DND-41 (cell line): Measurements from ENCODE around the gene ETS2.

Source experiments
- ATAC-seq: fragments of 200-7000 bp; cut with Tn5 transposase; 3 replicates; pipeline ENCODE4 v1.9.1; 2021; ENCODE audit warnings: low read depth; ENCODE audit not compliant: insufficient read depth
- DNase-seq: peaks from one replicate; pipeline ENCODE4 v3.0.0-alpha.2; 2020
- H2AFZ ChIP-seq: 2 replicates; pipeline ENCODE4 v1.6.0; 2012; ENCODE audit warnings: low read depth, low read length
- H3K27ac ChIP-seq: 2 replicates; pipeline ENCODE4 v1.5.1; 2012; ENCODE audit warnings: low read length, inconsistent platforms
- H3K27me3 ChIP-seq: fragments of 200-600 bp; sonication (generic); 2 replicates; pipeline ENCODE4 v1.6.0; 2012; ENCODE audit warnings: low read length, mild to moderate bottlenecking, inconsistent platforms; ENCODE audit not compliant: insufficient read depth, poor library complexity
- H3K36me3 ChIP-seq: 2 replicates; pipeline ENCODE4 v1.5.1; 2012; ENCODE audit warnings: low read length, inconsistent platforms; ENCODE audit not compliant: insufficient read depth
- H3K4me1 ChIP-seq: 2 replicates; pipeline ENCODE4 v1.5.1; 2012; ENCODE audit warnings: mild to moderate bottlenecking, low read length; ENCODE audit not compliant: insufficient read depth
- H3K4me2 ChIP-seq: 2 replicates; pipeline ENCODE4 v1.6.0; 2012; ENCODE audit warnings: mild to moderate bottlenecking, moderate library complexity, low read length, inconsistent platforms; ENCODE audit not compliant: insufficient read depth
- H3K4me3 ChIP-seq, 2 experiments: fragments of 200-600 bp in 1 of 2; shearing (Covaris generic) in 1 of 2; 2 replicates each; pipeline ENCODE4 v1.5.1; 2012 to 2016; ENCODE audit warnings: inconsistent platforms in 2 of 2, low read length in 2 of 2, mild to moderate bottlenecking in 2 of 2, low read depth in 1 of 2, moderate library complexity in 1 of 2
- H3K79me2 ChIP-seq: 2 replicates; pipeline ENCODE4 v1.6.0; 2012; ENCODE audit warnings: low read length, inconsistent platforms; ENCODE audit not compliant: insufficient read depth
- H3K9ac ChIP-seq: 2 replicates; pipeline ENCODE4 v1.6.0; 2012; ENCODE audit warnings: low read depth, mild to moderate bottlenecking, inconsistent platforms, low read length, moderate library complexity
- H3K9me3 ChIP-seq: 2 replicates; pipeline ENCODE4 v1.5.1; 2012; ENCODE audit warnings: low read length, moderate library complexity, mild to moderate bottlenecking, inconsistent platforms; ENCODE audit not compliant: insufficient read depth, severe bottlenecking
- H4K20me1 ChIP-seq: 2 replicates; pipeline ENCODE4 v1.6.0; 2012; ENCODE audit warnings: low read length; ENCODE audit not compliant: insufficient read depth
- CTCF ChIP-seq: IDR thresholded peaks from 2 replicates; pipeline ENCODE4 v1.5.1; 2012; ENCODE audit warnings: borderline replicate concordance, low read length, moderate library complexity, mild to moderate bottlenecking; ENCODE audit not compliant: poor library complexity, severe bottlenecking; ENCODE audit errors: extremely low read depth
- EZH2 ChIP-seq: IDR thresholded peaks from 3 replicates; pipeline ENCODE4 v1.6.1; 2012; ENCODE audit warnings: borderline replicate concordance, low read depth, mild to moderate bottlenecking, moderate library complexity, low read length, inconsistent platforms; ENCODE audit not compliant: severe bottlenecking

Gene ETS2

GRCh38 chr21:38833117-38833516 is 27.4 kb downstream of the ETS2 start:
- TF ChIP-seq CTCF (peak; percentile 30), EZH2 (no peak)
- Histone ChIP-seq H3K4me2 (no peak overlapping the region), H3K36me3 (no peaks in the 10 kb centered on the region), H3K79me2 (no peaks in the 10 kb centered on the region), H4K20me1 (no peaks in the 10 kb centered on the region), H3K4me1 (peaks cover 22% of the 10 kb centered on the region), H3K9me3 (no peaks in the 10 kb centered on the region), H3K4me3 (no peak overlapping the region), H2AFZ (no peak overlapping the region), H3K27ac (no peak overlapping the region), H3K27me3 (no peaks in the 10 kb centered on the region), H3K9ac (no peak overlapping the region)
- no peak for ATAC-seq
- no peak for DNase-seq

GRCh38 chr21:38834725-38835124 is 29.0 kb downstream of the ETS2 start:
- ATAC-seq (no peak), DNase-seq (no peak)
- Histone ChIP-seq H3K4me2 (no peak overlapping the region), H3K9me3 (no peaks in the 10 kb centered on the region), H3K4me1 (peaks cover 22% of the 10 kb centered on the region), H3K27me3 (no peaks in the 10 kb centered on the region), H3K79me2 (no peaks in the 10 kb centered on the region), H3K36me3 (no peaks in the 10 kb centered on the region), H3K27ac (no peak overlapping the region), H2AFZ (no peak overlapping the region), H3K9ac (no peak overlapping the region), H4K20me1 (no peaks in the 10 kb centered on the region), H3K4me3 (no peak overlapping the region)
- TF ChIP-seq CTCF (no peak), EZH2 (no peak)

- Histone ChIP-seq H3K36me3 (no peaks in the 10 kb centered on the region), H3K27me3 (no peaks in the 10 kb centered on the region), H3K4me3 (no peak overlapping the region), H3K79me2 (no peaks in the 10 kb centered on the region), H3K9me3 (no peaks in the 10 kb centered on the region), H3K9ac (no peak overlapping the region), H2AFZ (0 out of 2 replicates have a peak overlapping the region, but pooled peaks have one; percentile 16), H3K4me2 (no peak overlapping the region), H4K20me1 (no peaks in the 10 kb centered on the region), H3K27ac (no peak overlapping the region), H3K4me1 (0 out of 2 replicates have a peak, but pooled peaks cover 6% of the 10 kb centered on the region)
- TF ChIP-seq CTCF (no peak), EZH2 (no peak)
- peak; percentile 52 for ATAC-seq
- no peak for DNase-seq
These were observed 32.2 kb downstream of the ETS2 start for GRCh38 chr21:38837806-38838461.
